ENCODE data around the gene PCDHGB7. TPM values are rescaled to one million over a fixed set of nuclear protein-coding genes. Genes with fewer than 3 reads are reported as not detected.
A peak's percentile ranks its signal among the peaks of the same experiment; 100 is the strongest.
"Not testable (repeated sequence)": the region's sequence is repeated elsewhere in the genome, so short reads cannot be mapped to it uniquely, and the experiment has no call there.

Gene PCDHGB7
- total RNA-seq, 1 donor from 2014 or later: 45.2 TPM

DNA sequence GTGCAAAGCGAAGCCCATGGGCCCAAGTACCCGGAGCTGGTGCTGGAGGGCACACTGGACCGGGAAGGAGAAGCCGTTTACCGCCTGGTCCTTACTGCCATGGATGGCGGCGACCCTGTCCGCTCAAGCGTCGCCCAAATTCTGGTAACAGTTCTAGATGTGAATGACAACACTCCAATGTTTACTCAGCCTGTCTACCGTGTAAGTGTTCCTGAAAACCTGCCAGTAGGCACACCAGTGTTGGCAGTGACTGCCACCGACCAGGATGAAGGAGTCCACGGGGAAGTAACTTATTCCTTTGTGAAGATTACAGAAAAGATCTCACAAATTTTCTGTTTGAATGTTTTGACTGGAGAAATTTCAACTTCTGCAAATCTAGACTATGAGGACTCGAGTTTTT is 42.9 kb upstream of the PCDHGB7 start:
- TF ChIP-seq, protein P1, sequence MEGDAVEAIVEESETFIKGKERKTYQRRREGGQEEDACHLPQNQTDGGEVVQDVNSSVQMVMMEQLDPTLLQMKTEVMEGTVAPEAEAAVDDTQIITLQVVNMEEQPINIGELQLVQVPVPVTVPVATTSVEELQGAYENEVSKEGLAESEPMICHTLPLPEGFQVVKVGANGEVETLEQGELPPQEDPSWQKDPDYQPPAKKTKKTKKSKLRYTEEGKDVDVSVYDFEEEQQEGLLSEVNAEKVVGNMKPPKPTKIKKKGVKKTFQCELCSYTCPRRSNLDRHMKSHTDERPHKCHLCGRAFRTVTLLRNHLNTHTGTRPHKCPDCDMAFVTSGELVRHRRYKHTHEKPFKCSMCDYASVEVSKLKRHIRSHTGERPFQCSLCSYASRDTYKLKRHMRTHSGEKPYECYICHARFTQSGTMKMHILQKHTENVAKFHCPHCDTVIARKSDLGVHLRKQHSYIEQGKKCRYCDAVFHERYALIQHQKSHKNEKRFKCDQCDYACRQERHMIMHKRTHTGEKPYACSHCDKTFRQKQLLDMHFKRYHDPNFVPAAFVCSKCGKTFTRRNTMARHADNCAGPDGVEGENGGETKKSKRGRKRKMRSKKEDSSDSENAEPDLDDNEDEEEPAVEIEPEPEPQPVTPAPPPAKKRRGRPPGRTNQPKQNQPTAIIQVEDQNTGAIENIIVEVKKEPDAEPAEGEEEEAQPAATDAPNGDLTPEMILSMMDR (IDR thresholded peaks at IDR 0.05; ENCODE audit: unreplicated experiment): no peak
- Mint-ChIP-seq H3K4me3 (ENCODE audit: unreplicated experiment) (peak overlapping the region; percentile 73), H3K36me3 (ENCODE audit: low read depth, unreplicated experiment) (peaks cover 62% of the 10 kb centered on the region), H3K27me3 (ENCODE audit: unreplicated experiment) (peaks cover 2% of the 10 kb centered on the region), H3K4me1 (ENCODE audit: unreplicated experiment) (no peaks in the 10 kb centered on the region), H3K9me3 (ENCODE audit: unreplicated experiment) (peaks cover 27% of the 10 kb centered on the region), H3K27ac (ENCODE audit: unreplicated experiment) (no peak overlapping the region)
- no peak for DNase-seq (ENCODE audit: low spot score)

- not testable (repeated sequence) for H3K4me1 Mint-ChIP-seq (ENCODE audit: unreplicated experiment); DNase-seq (ENCODE audit: low spot score); H3K27me3 Mint-ChIP-seq (ENCODE audit: unreplicated experiment); H3K27ac Mint-ChIP-seq (ENCODE audit: unreplicated experiment); H3K4me3 Mint-ChIP-seq (ENCODE audit: unreplicated experiment)
- Mint-ChIP-seq H3K9me3 (ENCODE audit: unreplicated experiment) (peaks cover 27% of the 10 kb centered on the region), H3K36me3 (ENCODE audit: low read depth, unreplicated experiment) (peaks cover 55% of the 10 kb centered on the region)
Measured at GRCh38 chr5:141375444-141376155, 41.9 kb upstream of the PCDHGB7 start.

GRCh38 chr5:141382469-141383294 is 34.8 kb upstream of the PCDHGB7 start, which contains the start of gene PCDHGA7:
TSS of gene PCDHGA7 (plus strand) at chr5:141382742. CDS start at chr5:141382900, 158 bp downstream.
- Mint-ChIP-seq H3K4me3 (ENCODE audit: unreplicated experiment) (peak within 1 kb of the TSS; percentile 89), H3K36me3 (ENCODE audit: low read depth, unreplicated experiment) (peaks cover 52% of the 10 kb centered on the region), H3K27me3 (ENCODE audit: unreplicated experiment) (peaks cover 4% of the 10 kb centered on the region), H3K9me3 (ENCODE audit: unreplicated experiment) (peaks cover 22% of the 10 kb centered on the region), H3K27ac (ENCODE audit: unreplicated experiment) (no peak within 1 kb of the TSS), H3K4me1 (ENCODE audit: unreplicated experiment) (no peaks in the 10 kb centered on the region)
- TF ChIP-seq, protein P1 (IDR thresholded peaks at IDR 0.05; ENCODE audit: unreplicated experiment): no peak
- DNase-seq (ENCODE audit: low spot score): no peak

DNA sequence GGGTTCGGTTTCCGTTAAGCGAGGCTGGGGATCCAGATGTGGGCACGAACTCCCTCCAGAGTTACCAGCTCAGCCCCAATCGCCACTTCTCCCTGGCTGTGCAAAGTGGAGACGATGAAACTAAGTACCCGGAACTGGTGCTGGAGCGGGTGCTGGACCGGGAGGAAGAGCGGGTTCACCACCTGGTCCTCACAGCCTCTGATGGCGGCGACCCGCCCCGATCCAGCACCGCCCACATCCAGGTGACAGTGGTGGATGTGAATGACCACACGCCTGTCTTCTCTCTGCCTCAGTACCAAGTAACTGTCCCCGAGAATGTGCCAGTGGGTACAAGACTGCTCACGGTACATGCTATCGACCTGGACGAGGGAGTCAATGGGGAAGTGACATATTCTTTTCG is 34.1 kb upstream of the PCDHGB7 start:
- H3K27me3 Mint-ChIP-seq (ENCODE audit: unreplicated experiment): peaks cover 4% of the 10 kb centered on the region
- TF ChIP-seq, protein P1 (IDR thresholded peaks at IDR 0.05; ENCODE audit: unreplicated experiment): no peak
- H3K4me3 Mint-ChIP-seq (ENCODE audit: unreplicated experiment): peak overlapping the region; percentile 89
- no peak for DNase-seq (ENCODE audit: low spot score)
- peaks cover 24% of the 10 kb centered on the region for H3K9me3 Mint-ChIP-seq (ENCODE audit: unreplicated experiment)
- no peak overlapping the region for H3K27ac Mint-ChIP-seq (ENCODE audit: unreplicated experiment)
- no peaks in the 10 kb centered on the region for H3K4me1 Mint-ChIP-seq (ENCODE audit: unreplicated experiment)
- H3K36me3 Mint-ChIP-seq (ENCODE audit: low read depth, unreplicated experiment): peaks cover 54% of the 10 kb centered on the region

- peaks cover 4% of the 10 kb centered on the region for H3K27me3 Mint-ChIP-seq (ENCODE audit: unreplicated experiment)
- H3K36me3 Mint-ChIP-seq (ENCODE audit: low read depth, unreplicated experiment): peaks cover 65% of the 10 kb centered on the region
- TF ChIP-seq, protein P1 (IDR thresholded peaks at IDR 0.05; ENCODE audit: unreplicated experiment): no peak
- DNase-seq (ENCODE audit: low spot score): no peak
- no peaks in the 10 kb centered on the region for H3K4me1 Mint-ChIP-seq (ENCODE audit: unreplicated experiment)
- no peak overlapping the region for H3K27ac Mint-ChIP-seq (ENCODE audit: unreplicated experiment)
- H3K9me3 Mint-ChIP-seq (ENCODE audit: unreplicated experiment): peaks cover 32% of the 10 kb centered on the region
- H3K4me3 Mint-ChIP-seq (ENCODE audit: unreplicated experiment): peak overlapping the region; percentile 62
Measured at GRCh38 chr5:141384471-141385267, 32.8 kb upstream of the PCDHGB7 start.
